Naive thymus-derived CD4-positive, alpha-beta T cell (primary cell): ENCODE data around the gene TAF3. TPM values are rescaled to one million over a fixed set of nuclear protein-coding genes. Genes with fewer than 3 reads are reported as not detected.

Experiments used
- ATAC-seq: fragments of 150-1000 bp; cut with Tn5 transposase; 2 replicates; pipeline ENCODE4 v1.10.0; 2021; ENCODE audit warnings: mild to moderate bottlenecking, moderate library complexity
- CTCF ChIA-PET: fragments of 350-600 bp; sonication (Branson Sonifier 250); formaldehyde crosslinking; loops from one replicate; lab custom pipeline; 2021; ENCODE audit warnings: antibody characterized with exemption; lab: Charles Lee
- POLR2A ChIA-PET: fragments of 350-600 bp; sonication (Branson Sonifier 250); formaldehyde crosslinking; loops from one replicate; lab custom pipeline; 2021; ENCODE audit warnings: antibody characterized with exemption, inconsistent platforms; lab: Charles Lee
- DNase-seq, 9 donors: peaks; one replicate each; pipeline versions ENCODE4 v3.0.0 to v3.0.0-alpha.2; 2020 to 2022; ENCODE audit warnings: mixed read lengths in 1 of 9
- H3K27ac ChIP-seq: one replicate; pipeline ENCODE4 v1.7.0; 2013; ENCODE audit warnings: mild to moderate bottlenecking, low read depth, low read length, moderate library complexity
- H3K27me3 ChIP-seq, 2 donors: one replicate each; pipeline ENCODE4 v1.7.0; 2013; ENCODE audit warnings: low read length in 2 of 2, mild to moderate bottlenecking in 2 of 2, moderate library complexity in 2 of 2; ENCODE audit not compliant: control insufficient read depth in 2 of 2, insufficient read depth in 2 of 2
- H3K36me3 ChIP-seq, 3 experiments: 1 replicate in 2 of 3; 2 replicates in 1 of 3; pipeline ENCODE4 v1.7.0; 2013; ENCODE audit warnings: low read length in 3 of 3, mild to moderate bottlenecking in 3 of 3, moderate library complexity in 1 of 3; ENCODE audit not compliant: insufficient read depth in 3 of 3, control insufficient read depth in 2 of 3
- H3K4me1 ChIP-seq, 2 donors: one replicate each; pipeline ENCODE4 v1.7.0; 2013; ENCODE audit warnings: low read length in 2 of 2, mild to moderate bottlenecking in 2 of 2, moderate library complexity in 1 of 2; ENCODE audit not compliant: control insufficient read depth in 2 of 2, insufficient read depth in 2 of 2
- H3K4me3 ChIP-seq: 2 replicates; pipeline ENCODE4 v1.7.0; 2013; ENCODE audit warnings: mild to moderate bottlenecking, low read length
- H3K9me3 ChIP-seq, 3 experiments: 1 replicate in 2 of 3; 2 replicates in 1 of 3; pipeline ENCODE4 v1.7.0; 2013; ENCODE audit warnings: low read length in 3 of 3; ENCODE audit not compliant: control insufficient read depth in 2 of 3
- H3K27ac Mint-ChIP-seq, 9 donors: one replicate each; pipeline ENCODE4 v1.8.0; 2020 to 2022; ENCODE audit warnings: mixed read lengths in 9 of 9, mild to moderate bottlenecking in 8 of 9, moderate library complexity in 5 of 9, inconsistent platforms in 2 of 9
- H3K27me3 Mint-ChIP-seq, 5 donors: one replicate each; pipeline ENCODE4 v1.8.0; 2021 to 2022; ENCODE audit warnings: mixed read lengths in 5 of 5, mild to moderate bottlenecking in 1 of 5
- H3K36me3 Mint-ChIP-seq, 5 donors: one replicate each; pipeline ENCODE4 v1.8.0; 2020 to 2022; ENCODE audit warnings: mixed read lengths in 5 of 5, mild to moderate bottlenecking in 3 of 5, inconsistent platforms in 1 of 5
- H3K4me1 Mint-ChIP-seq, 7 donors: one replicate each; pipeline ENCODE4 v1.8.0; 2020 to 2022; ENCODE audit warnings: mixed read lengths in 7 of 7, mild to moderate bottlenecking in 3 of 7, inconsistent platforms in 1 of 7
- H3K4me3 Mint-ChIP-seq, 10 donors: one replicate each; pipeline ENCODE4 v1.8.0; 2020 to 2022; ENCODE audit warnings: mild to moderate bottlenecking in 10 of 10, mixed read lengths in 10 of 10, moderate library complexity in 6 of 10, inconsistent platforms in 2 of 10
- H3K9me3 Mint-ChIP-seq, 11 donors: one replicate each; pipeline ENCODE4 v1.8.0; 2020 to 2022; ENCODE audit warnings: mixed read lengths in 11 of 11, mild to moderate bottlenecking in 4 of 11, inconsistent platforms in 1 of 11, moderate library complexity in 1 of 11
- intact Hi-C, 2 donors: fragments of 100-400 bp; cut with micrococcal nuclease; formaldehyde crosslinking; loops; one replicate each; pipeline ENCODE4 v1.15.1; 2023
- polyA plus RNA-seq, 2 donors: library from polyadenylated mRNA; unstranded; fragments of 300-500 nt; fragmentation: Illumina TruSeq; gene quantifications; one replicate each; pipeline ENCODE4 v1.2.3, GENCODE V29; 2021
- total RNA-seq, 6 experiments: library from RNA in 5 of 6; stranded (reverse) in 5 of 6; gene quantifications; 1 replicate in 5 of 6; 2 replicates in 1 of 6; pipeline ENCODE4 v1.2.3 and lab custom pipeline; 2021 to 2026

Gene TAF3
- total and polyA plus RNA-seq, 7 experiments from 2014 or later, result 12.2 to 23.9 (median 18.8) TPM

GRCh38 chr10:7902413-7902812, 84.1 kb downstream of the TAF3 start:
- CTCF ChIA-PET, result no interaction called here
- Mint-ChIP-seq H3K4me3 (no peak overlapping the region), H3K36me3 (peaks cover 4 to 41% (median 28%) of the 10 kb centered on the region in 5 donors), H3K9me3 (no peaks in the 10 kb centered on the region), H3K4me1 (peaks cover 11 to 64% (median 47%) of the 10 kb centered on the region in 7 donors), H3K27ac (no peak overlapping the region), H3K27me3 (no peaks in the 10 kb centered on the region)
- ATAC-seq (no peak), DNase-seq (no peak)
- POLR2A ChIA-PET, result no interaction called here
- no peak overlapping the region for H3K27ac ChIP-seq
- H3K9me3 ChIP-seq, result no peaks in the 10 kb centered on the region
- no peaks in the 10 kb centered on the region for H3K4me1 ChIP-seq
- no peaks in the 10 kb centered on the region for H3K27me3 ChIP-seq
- intact Hi-C loops, result no loop called here
- peaks cover 0 to under 1% (median 0%) of the 10 kb centered on the region in 3 experiments for H3K36me3 ChIP-seq
- no peak overlapping the region for H3K4me3 ChIP-seq

GRCh38 chr10:7903851-7904250, 85.5 kb downstream of the TAF3 start:
- Histone ChIP-seq H3K4me1 (no peaks in the 10 kb centered on the region), H3K27me3 (no peaks in the 10 kb centered on the region), H3K9me3 (no peaks in the 10 kb centered on the region), H3K36me3 (no peaks in the 10 kb centered on the region), H3K27ac (no peak overlapping the region), H3K4me3 (no peak overlapping the region)
- Mint-ChIP-seq H3K27me3 (no peaks in the 10 kb centered on the region), H3K4me3 (no peak overlapping the region), H3K9me3 (no peaks in the 10 kb centered on the region), H3K27ac (no peak overlapping the region), H3K4me1 (peaks cover 7 to 72% (median 52%) of the 10 kb centered on the region in 7 donors), H3K36me3 (peaks cover 0 to 31% (median 19%) of the 10 kb centered on the region in 5 donors)
- no peak for DNase-seq
- ATAC-seq, result no peak
- CTCF ChIA-PET, result no interaction called here
- intact Hi-C loops, result no loop called here
- POLR2A ChIA-PET, result no interaction called here

- no peaks in the 10 kb centered on the region for H3K27me3 ChIP-seq
- H3K36me3 ChIP-seq, result no peaks in the 10 kb centered on the region
- Mint-ChIP-seq H3K27ac (peak overlapping the region in 1 of 9 donors; percentile 59), H3K4me3 (no peak overlapping the region), H3K4me1 (peaks cover 0 to 72% (median 47%) of the 10 kb centered on the region in 7 donors), H3K36me3 (peaks cover 0 to 28% (median 9%) of the 10 kb centered on the region in 5 donors), H3K9me3 (no peaks in the 10 kb centered on the region), H3K27me3 (no peaks in the 10 kb centered on the region)
- DNase-seq (no peak), ATAC-seq (no peak)
- CTCF ChIA-PET, result no interaction called here
- H3K4me3 ChIP-seq, result no peak overlapping the region
- H3K9me3 ChIP-seq, result no peaks in the 10 kb centered on the region
- POLR2A ChIA-PET, result no interaction called here
- intact Hi-C loops, result no loop called here
- no peak overlapping the region for H3K27ac ChIP-seq
- no peaks in the 10 kb centered on the region for H3K4me1 ChIP-seq
These were observed 87.8 kb downstream of the TAF3 start for GRCh38 chr10:7906128-7906527.

- ChIA-PET POLR2A (no interaction called here), CTCF (no interaction called here)
- peaks cover 0 to 31% (median 13%) of the 10 kb centered on the region in 5 donors for H3K36me3 Mint-ChIP-seq
- DNase-seq (no peak), ATAC-seq (no peak)
- no peaks in the 10 kb centered on the region for H3K27me3 Mint-ChIP-seq
- H3K4me3 Mint-ChIP-seq, result peak overlapping the region in 1 of 10 donors; percentile 20
- Histone ChIP-seq H3K9me3 (no peaks in the 10 kb centered on the region), H3K4me3 (no peak overlapping the region), H3K4me1 (no peaks in the 10 kb centered on the region), H3K36me3 (no peaks in the 10 kb centered on the region), H3K27ac (no peak overlapping the region), H3K27me3 (no peaks in the 10 kb centered on the region)
- peaks cover 3 to 80% (median 54%) of the 10 kb centered on the region in 7 donors for H3K4me1 Mint-ChIP-seq
- H3K27ac Mint-ChIP-seq, result peak overlapping the region in 1 of 9 donors; percentile 11
- H3K9me3 Mint-ChIP-seq, result no peaks in the 10 kb centered on the region
- intact Hi-C loops, result no loop called here
These were observed 90.4 kb downstream of the TAF3 start for GRCh38 chr10:7908541-7909210.

GRCh38 chr10:7913126-7913872, 95.0 kb downstream of the TAF3 start:
- ATAC-seq (no peak), DNase-seq (no peak)
- H3K27ac ChIP-seq, result no peak overlapping the region
- Mint-ChIP-seq H3K4me1 (peaks cover 3 to 50% (median 24%) of the 10 kb centered on the region in 7 donors), H3K36me3 (peaks cover 0 to 16% (median 9%) of the 10 kb centered on the region in 5 donors), H3K27me3 (no peaks in the 10 kb centered on the region), H3K9me3 (no peaks in the 10 kb centered on the region), H3K4me3 (no peak overlapping the region), H3K27ac (no peak overlapping the region)
- intact Hi-C loops, result no loop called here
- H3K36me3 ChIP-seq, result no peaks in the 10 kb centered on the region
- ChIA-PET POLR2A (no interaction called here), CTCF (no interaction called here)
- no peak overlapping the region for H3K4me3 ChIP-seq
- H3K9me3 ChIP-seq, result no peaks in the 10 kb centered on the region
- no peaks in the 10 kb centered on the region for H3K4me1 ChIP-seq
- no peaks in the 10 kb centered on the region for H3K27me3 ChIP-seq

GRCh38 chr10:7915923-7916536, 97.7 kb downstream of the TAF3 start:
- CTCF ChIA-PET, result no interaction called here
- no peak overlapping the region for H3K27ac Mint-ChIP-seq

More at GRCh38 chr10:7915923-7916536, 97.7 kb downstream of the TAF3 start:
- Histone ChIP-seq H3K9me3 (no peaks in the 10 kb centered on the region), H3K27me3 (no peaks in the 10 kb centered on the region), H3K4me1 (no peaks in the 10 kb centered on the region), H3K36me3 (no peaks in the 10 kb centered on the region), H3K27ac (no peak overlapping the region), H3K4me3 (no peak overlapping the region)
- H3K27me3 Mint-ChIP-seq, result no peaks in the 10 kb centered on the region
- DNase-seq (no peak), ATAC-seq (no peak)
- peaks cover 3 to 33% (median 13%) of the 10 kb centered on the region in 7 donors for H3K4me1 Mint-ChIP-seq
- intact Hi-C loops, result no loop called here
- no peaks in the 10 kb centered on the region for H3K9me3 Mint-ChIP-seq
- H3K4me3 Mint-ChIP-seq, result no peak overlapping the region
- H3K36me3 Mint-ChIP-seq, result peaks cover 0 to 18% (median 8%) of the 10 kb centered on the region in 5 donors
- POLR2A ChIA-PET, result no interaction called here
